Mammary epithelial cell (primary cell): ENCODE data around the gene SERPINF2.

Source experiments
- EZH2 ChIP-seq: IDR thresholded peaks from 2 replicates; pipeline ENCODE4 v1.6.1; 2012; ENCODE audit warnings: low read length, inconsistent platforms, borderline replicate concordance
- TF ChIP-seq, protein P1 (sequence below), 2 donors: IDR thresholded peaks in 1 of 2; conservative IDR thresholded peaks in 1 of 2; 2 replicates each; pipeline ENCODE4 v1.5.1; 2011 to 2012; ENCODE audit warnings: inconsistent platforms in 2 of 2, low read length in 2 of 2, mild to moderate bottlenecking in 2 of 2, control low read depth in 1 of 2, low read depth in 1 of 2; ENCODE audit not compliant: insufficient read depth in 1 of 2; ENCODE audit errors: extremely low read depth in 1 of 2

DNA sequence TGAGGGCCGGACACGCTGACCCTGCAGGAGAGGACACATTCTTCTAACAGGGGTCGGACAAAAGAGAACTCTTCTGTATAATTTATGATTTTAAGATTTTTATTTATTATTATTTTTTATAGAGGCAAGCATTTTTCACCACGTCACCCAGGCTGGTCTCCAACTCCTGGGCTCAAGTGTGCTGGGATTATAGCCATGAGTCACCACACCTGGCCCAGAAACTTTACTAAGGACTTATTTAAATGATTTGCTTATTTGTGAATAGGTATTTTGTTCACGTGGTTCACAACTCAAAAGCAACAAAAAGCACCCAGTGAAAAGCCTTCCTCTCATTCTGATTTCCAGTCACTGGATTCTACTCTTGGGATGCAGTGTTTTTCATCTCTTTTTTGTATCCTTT, 16.9 kb downstream of the SERPINF2 start:
- TF ChIP-seq, protein P1, sequence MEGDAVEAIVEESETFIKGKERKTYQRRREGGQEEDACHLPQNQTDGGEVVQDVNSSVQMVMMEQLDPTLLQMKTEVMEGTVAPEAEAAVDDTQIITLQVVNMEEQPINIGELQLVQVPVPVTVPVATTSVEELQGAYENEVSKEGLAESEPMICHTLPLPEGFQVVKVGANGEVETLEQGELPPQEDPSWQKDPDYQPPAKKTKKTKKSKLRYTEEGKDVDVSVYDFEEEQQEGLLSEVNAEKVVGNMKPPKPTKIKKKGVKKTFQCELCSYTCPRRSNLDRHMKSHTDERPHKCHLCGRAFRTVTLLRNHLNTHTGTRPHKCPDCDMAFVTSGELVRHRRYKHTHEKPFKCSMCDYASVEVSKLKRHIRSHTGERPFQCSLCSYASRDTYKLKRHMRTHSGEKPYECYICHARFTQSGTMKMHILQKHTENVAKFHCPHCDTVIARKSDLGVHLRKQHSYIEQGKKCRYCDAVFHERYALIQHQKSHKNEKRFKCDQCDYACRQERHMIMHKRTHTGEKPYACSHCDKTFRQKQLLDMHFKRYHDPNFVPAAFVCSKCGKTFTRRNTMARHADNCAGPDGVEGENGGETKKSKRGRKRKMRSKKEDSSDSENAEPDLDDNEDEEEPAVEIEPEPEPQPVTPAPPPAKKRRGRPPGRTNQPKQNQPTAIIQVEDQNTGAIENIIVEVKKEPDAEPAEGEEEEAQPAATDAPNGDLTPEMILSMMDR (conservative IDR thresholded peaks at IDR 0.05 in 1 of 2, IDR thresholded peaks at IDR 0.05 in 1 of 2; ENCODE audit: extremely low read depth in 1 of 2, insufficient read depth in 1 of 2, low read depth in 1 of 2, low read length in 2 of 2), result no peak
- TF ChIP-seq EZH2, result no peak
